Body of pancreas (tissue), 4 donors: Measurements from ENCODE around the gene MAPK8IP2. TPM values are rescaled to one million over a fixed set of nuclear protein-coding genes. Genes with fewer than 3 reads are reported as not detected.

Experiments used
- ATAC-seq: fragments of 150-250 bp; one replicate; pipeline ENCODE4 v1.9.1; 2016
- DNase-seq, 4 donors: peaks; one replicate each; pipeline ENCODE4 v3.0.0-alpha.2; 2019
- H3K27ac ChIP-seq, 4 donors: fragments of 200-600 bp; sonication (generic); 1 replicate in 3 of 4; 2 replicates in 1 of 4; pipeline versions ENCODE4 v1.5.1 to v1.6.1; 2016 to 2019; ENCODE audit warnings: mild to moderate bottlenecking in 1 of 4, mixed read lengths in 1 of 4, moderate library complexity in 1 of 4
- H3K27me3 ChIP-seq, 2 donors: fragments of 200-600 bp; sonication (generic); one replicate each; pipeline ENCODE4 v1.6.0; 2016; ENCODE audit warnings: mild to moderate bottlenecking in 1 of 2
- H3K36me3 ChIP-seq, 2 donors: fragments of 200-600 bp; sonication (generic); replicated peaks in 1 of 2; 2 replicates each; pipeline ENCODE4 v1.5.1; 2016; ENCODE audit warnings: low read depth in 2 of 2; ENCODE audit not compliant: insufficient read depth in 1 of 2
- H3K4me1 ChIP-seq: fragments of 200-600 bp; sonication (generic); one replicate; pipeline ENCODE4 v1.6.0; 2016
- H3K4me3 ChIP-seq, 2 donors: fragments of 200-600 bp; sonication (generic); 1 replicate in 1 of 2; 2 replicates in 1 of 2; pipeline ENCODE4 v1.5.1; 2016 to 2019
- H3K9me3 ChIP-seq, 3 donors: fragments of 200-600 bp; sonication (generic); 1 replicate in 2 of 3; 2 replicates in 1 of 3; pipeline ENCODE4 v1.5.1; 2016
- CTCF ChIP-seq, 7 experiments: fragments of 450-650 bp in 4 of 7; fragments of 200-600 bp in 3 of 7; sonication (generic) in 3 of 7; IDR thresholded peaks; one replicate each; pipeline ENCODE4 v1.5.1; 2016 to 2019; ENCODE audit warnings: antibody characterized with exemption in 7 of 7
- POLR2A ChIP-seq, 3 donors: fragments of 450-650 bp; IDR thresholded peaks; one replicate each; pipeline ENCODE4 v1.6.1; 2016; ENCODE audit warnings: antibody characterized with exemption in 3 of 3, mild to moderate bottlenecking in 2 of 3
- WGBS, 2 donors: methylation state at CpG; one replicate each; pipeline ENCODE4 v1.1.5; 2017; 5-methylcytosine and 5-hydroxymethylcytosine counted together
- intact Hi-C: fragments of 100-400 bp; cut with DNase I; formaldehyde crosslinking; loops from one replicate; pipeline ENCODE4 v1.15.1; 2023
- total RNA-seq, 2 donors: library from RNA; depleted of rRNA; stranded (reverse); fragments of >200 nt; gene quantifications; one replicate each; pipeline ENCODE4 v1.1.0, GENCODE V29; 2016

The MAPK8IP2 gene
- total RNA-seq, 2 donors from 2014 or later = 2.9 to 3.6 TPM

- no peak overlapping the region for H3K27ac ChIP-seq
- peaks cover 19% of the 10 kb centered on the region for H3K4me1 ChIP-seq
- no peak for ATAC-seq
- no peaks in the 10 kb centered on the region for H3K27me3 ChIP-seq
- no peaks in the 10 kb centered on the region for H3K36me3 ChIP-seq
- WGBS, 2 donors = 85 to 88% methylated on average over 3 of the region's 3 CpGs
- no peak for DNase-seq
- H3K9me3 ChIP-seq = no peaks in the 10 kb centered on the region
- H3K4me3 ChIP-seq = no peak overlapping the region
- intact Hi-C loops = no loop called here
- TF ChIP-seq POLR2A (IDR thresholded peaks at IDR 0.05) = no peak
- no peak for TF ChIP-seq CTCF (IDR thresholded peaks at IDR 0.05)
Measured at GRCh38 chr22:50585238-50585637, 15.4 kb upstream of the MAPK8IP2 start.

- intact Hi-C loops = no loop called here
- Histone ChIP-seq H3K27me3 (no peaks in the 10 kb centered on the region), H3K27ac (no peak overlapping the region), H3K36me3 (no peaks in the 10 kb centered on the region), H3K4me3 (no peak overlapping the region), H3K9me3 (no peaks in the 10 kb centered on the region), H3K4me1 (peaks cover 19% of the 10 kb centered on the region)
- WGBS, 2 donors = 89 to 97% methylated on average over 6 to 8 of the region's 8 CpGs
- ATAC-seq (no peak), DNase-seq (no peak)
- TF ChIP-seq CTCF (IDR thresholded peaks at IDR 0.05) (no peak), POLR2A (IDR thresholded peaks at IDR 0.05) (no peak)
Measured at GRCh38 chr22:50585781-50586180, 14.8 kb upstream of the MAPK8IP2 start.

- Histone ChIP-seq H3K4me1 (peaks cover 14% of the 10 kb centered on the region), H3K9me3 (no peaks in the 10 kb centered on the region), H3K27ac (no peak overlapping the region), H3K4me3 (no peak overlapping the region), H3K36me3 (no peaks in the 10 kb centered on the region), H3K27me3 (no peaks in the 10 kb centered on the region)
- intact Hi-C loops = no loop called here
- 70 to 75% methylated on average over 4 to 5 of the region's 5 CpGs for WGBS, 2 donors
- DNase-seq (no peak), ATAC-seq (no peak)
- TF ChIP-seq POLR2A (IDR thresholded peaks at IDR 0.05) = no peak
- TF ChIP-seq CTCF (IDR thresholded peaks at IDR 0.05) = no peak
Measured at GRCh38 chr22:50586416-50586815, 14.2 kb upstream of the MAPK8IP2 start.

DNA sequence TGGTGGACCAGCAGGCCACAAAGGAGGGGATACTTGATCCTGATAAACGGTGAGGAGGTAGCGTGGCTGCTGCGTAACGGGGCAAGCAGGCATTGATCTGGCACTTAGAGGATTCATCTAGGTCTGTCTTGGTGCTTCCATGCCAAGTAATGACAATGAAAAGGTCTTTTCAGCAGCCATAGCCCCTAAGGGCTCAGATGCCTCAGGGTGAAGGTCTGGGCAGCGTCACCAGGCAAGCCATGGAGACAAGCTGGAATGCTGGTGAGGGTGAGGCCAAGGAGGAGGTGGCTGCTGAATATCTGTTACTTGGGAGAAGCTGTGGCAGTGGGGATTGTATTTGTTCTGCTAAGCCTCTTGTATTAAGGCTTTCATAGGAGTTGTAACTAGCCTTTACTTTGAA, 13.2 kb upstream of the MAPK8IP2 start:
- Histone ChIP-seq H3K36me3 (no peaks in the 10 kb centered on the region), H3K4me3 (no peak overlapping the region), H3K27ac (no peak overlapping the region), H3K4me1 (peaks cover 7% of the 10 kb centered on the region), H3K27me3 (no peaks in the 10 kb centered on the region), H3K9me3 (no peaks in the 10 kb centered on the region)
- WGBS, 2 donors = 88 to 91% methylated on average over 5 of the region's 5 CpGs
- intact Hi-C loops = no loop called here
- no peak for TF ChIP-seq POLR2A (IDR thresholded peaks at IDR 0.05)
- TF ChIP-seq CTCF (IDR thresholded peaks at IDR 0.05) = no peak
- no peak for ATAC-seq
- no peak for DNase-seq

GRCh38 chr22:50595189-50595588, 5.4 kb upstream of the MAPK8IP2 start:
- Histone ChIP-seq H3K27ac (no peak overlapping the region), H3K36me3 (no peaks in the 10 kb centered on the region), H3K4me3 (no peak overlapping the region), H3K9me3 (no peaks in the 10 kb centered on the region), H3K4me1 (peaks cover 4% of the 10 kb centered on the region), H3K27me3 (no peaks in the 10 kb centered on the region)
- TF ChIP-seq POLR2A (IDR thresholded peaks at IDR 0.05) = no peak
- TF ChIP-seq CTCF (IDR thresholded peaks at IDR 0.05) = no peak
- intact Hi-C loops = no loop called here
- ATAC-seq = no peak
- DNase-seq = no peak
- 81 to 92% methylated on average over 3 of the region's 3 CpGs for WGBS, 2 donors
